ENCODE measurements around the gene HEMGN. TPM values are rescaled to one million over a fixed set of nuclear protein-coding genes. Genes with fewer than 3 reads are reported as not detected.

The HEMGN gene
- total and polyA plus RNA-seq, 2 donors (not counting 1 experiment from before 2014, with no cell fraction given), result 0.06 TPM; not detected in 1

GRCh38 chr9:97956331-97956730, 18.4 kb upstream of the HEMGN start:
- no peak overlapping the region for H3K27ac ChIP-seq (ENCODE audit: low read length in 2 of 2)

More at GRCh38 chr9:97956331-97956730, 18.4 kb upstream of the HEMGN start:
- Histone ChIP-seq H3K4me3 (ENCODE audit: control extremely low read depth in 1 of 5, extremely low read depth in 1 of 5, insufficient read depth in 1 of 5, low read depth in 2 of 5, low read length in 4 of 5) (no peak overlapping the region), H3K9me3 (ENCODE audit: control extremely low read depth in 1 of 3, control insufficient read depth in 2 of 3, insufficient read depth in 1 of 3, low read length in 2 of 3) (peaks cover 0 to 4% (median 0%) of the 10 kb centered on the region in 3 donors), H3K36me3 (replicated peaks in 1 of 2; ENCODE audit: control extremely low read depth in 1 of 2, control insufficient read depth in 1 of 2, extremely low read depth in 1 of 2, insufficient read depth in 2 of 2, low read length in 1 of 2) (no peaks in the 10 kb centered on the region), H3K79me2 (ENCODE audit: control insufficient read depth, insufficient read depth, low read length) (no peaks in the 10 kb centered on the region), H3K9ac (ENCODE audit: low read length) (no peak overlapping the region), H4K20me1 (ENCODE audit: control insufficient read depth, insufficient read depth, low read length, poor library complexity, severe bottlenecking) (no peaks in the 10 kb centered on the region), H2AFZ (ENCODE audit: insufficient read depth, low read depth, low read length, poor library complexity, severe bottlenecking) (no peak overlapping the region), H3K4me1 (ENCODE audit: control insufficient read depth in 2 of 2, insufficient read depth in 2 of 2, low read length in 2 of 2) (no peaks in the 10 kb centered on the region), H3K4me2 (replicated peaks; ENCODE audit: low read depth, low read length, poor library complexity, severe bottlenecking) (no peak overlapping the region), H3K27me3 (replicated peaks in 1 of 4; ENCODE audit: control extremely low read depth in 1 of 4, control insufficient read depth in 3 of 4, insufficient read depth in 4 of 4, low read length in 3 of 4) (peaks cover 0 to 3% (median 1%) of the 10 kb centered on the region in 4 experiments)
- DNase-seq (no peak), ATAC-seq (ENCODE audit: low read depth) (no peak)
- no peak overlapping the region for H3K4me3 Mint-ChIP-seq
- no peak overlapping the region for H3K27ac Mint-ChIP-seq
- CTCF ChIA-PET, result interaction anchor here (1.1 to 8.4 kb wide), 4 partner anchors 11 to 78 kb away, joined by 3 to 50 read pairs (median 7); partner anchors contain the start of genes ANP32B and TRMO
- POLR2A ChIA-PET, result interaction anchor here (0.9 kb wide), 1 partner anchor 34 kb away, joined by 3 read pairs; the partner anchor contains the start of gene TRMO
- TF ChIP-seq CTCF (IDR thresholded peaks at IDR 0.05) (no peak), EZH2 (IDR thresholded peaks at IDR 0.05; ENCODE audit: borderline replicate concordance, insufficient read depth, low read depth, low read length, poor library complexity, severe bottlenecking) (no peak)
- H3K4me1 Mint-ChIP-seq, result no peaks in the 10 kb centered on the region
- H3K27me3 Mint-ChIP-seq, result peaks cover 6% of the 10 kb centered on the region
- intact Hi-C loops (cut with micrococcal nuclease), result no loop called here
- no peaks in the 10 kb centered on the region for H3K9me3 Mint-ChIP-seq (ENCODE audit: insufficient read depth)
